NCI-H2227 treated with DMSO at 0.1 percent for 48 hours (cell line): Measurements from ENCODE around the gene ZNF681.
"Not testable (repeated sequence)": the region's sequence is repeated elsewhere in the genome, so short reads cannot be mapped to it uniquely, and the experiment has no call there.

Source experiments
- DNase-seq: peaks from one replicate; lab custom pipeline; 2025; lab: John Stamatoyannopoulos, UW

ZNF681 gene

DNA sequence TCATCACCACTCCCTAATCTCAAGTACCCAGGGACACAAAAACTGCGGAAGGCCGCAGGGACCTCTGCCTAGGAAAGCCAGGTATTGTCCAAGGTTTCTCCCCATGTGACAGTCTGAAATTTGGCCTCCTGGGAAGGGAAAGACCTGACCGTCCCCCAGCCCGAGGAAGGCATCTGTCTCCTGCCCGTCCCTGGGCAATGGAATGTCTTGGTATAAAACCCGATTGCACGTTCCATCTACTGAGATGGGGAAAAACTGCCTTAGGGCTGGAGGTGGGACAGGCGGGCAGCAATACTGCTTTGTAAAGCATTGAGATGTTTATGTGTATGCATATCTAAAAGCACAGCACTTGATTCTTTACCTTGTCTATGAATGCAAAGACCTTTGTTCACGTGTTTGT lies 65.8 kb downstream of the ZNF681 start:
- not testable (repeated sequence) for DNase-seq
